CD4-positive, alpha-beta T cell (primary cell): ENCODE measurements around the gene TLX2. TPM values are rescaled to one million over a fixed set of nuclear protein-coding genes. Genes with fewer than 3 reads are reported as not detected.

Source experiments
- ATAC-seq: fragments of 200-7000 bp; cut with Tn5 transposase; one replicate; pipeline ENCODE4 v1.10.0; 2022; ENCODE audit warnings: mild to moderate bottlenecking; ENCODE audit not compliant: poor library complexity
- CTCF ChIA-PET: fragments of 350-600 bp; sonication (Branson Sonifier 250); formaldehyde crosslinking; loops from one replicate; lab custom pipeline; 2021; ENCODE audit warnings: antibody characterized with exemption, inconsistent platforms; lab: Charles Lee
- POLR2A ChIA-PET: fragments of 350-600 bp; sonication (Branson Sonifier 250); formaldehyde crosslinking; loops from one replicate; lab custom pipeline; 2021; ENCODE audit warnings: antibody characterized with exemption, inconsistent platforms; lab: Charles Lee
- DNase-seq, 14 experiments: peaks; one replicate each; pipeline ENCODE4 v3.0.0-alpha.2; 2013 to 2020; ENCODE audit warnings: mixed read lengths in 2 of 14
- H3K27ac ChIP-seq, 2 donors: one replicate each; pipeline versions ENCODE4 v1.5.1 to v1.7.0; 2013; ENCODE audit warnings: low read length in 2 of 2, low read depth in 1 of 2, mild to moderate bottlenecking in 1 of 2
- H3K27me3 ChIP-seq, 2 experiments: 1 replicate in 1 of 2; 2 replicates in 1 of 2; pipeline versions ENCODE4 v1.6.1 to v1.7.0; 2013; ENCODE audit warnings: low read length in 2 of 2, control low read depth in 1 of 2, mild to moderate bottlenecking in 1 of 2, moderate library complexity in 1 of 2; ENCODE audit not compliant: insufficient read depth in 2 of 2, control insufficient read depth in 1 of 2
- H3K36me3 ChIP-seq: one replicate; pipeline ENCODE4 v1.6.1; 2013; ENCODE audit warnings: low read length, control low read depth; ENCODE audit not compliant: insufficient read depth
- H3K4me1 ChIP-seq: one replicate; pipeline ENCODE4 v1.6.1; 2013; ENCODE audit warnings: low read length, control low read depth; ENCODE audit not compliant: insufficient read depth
- H3K4me3 ChIP-seq: one replicate; pipeline ENCODE4 v1.5.1; 2013; ENCODE audit warnings: mild to moderate bottlenecking, low read length, moderate library complexity
- H3K9me3 ChIP-seq, 2 experiments: 1 replicate in 1 of 2; 2 replicates in 1 of 2; pipeline versions ENCODE4 v1.6.1 to v1.7.0; 2013; ENCODE audit warnings: low read length in 2 of 2, mild to moderate bottlenecking in 2 of 2, control low read depth in 1 of 2, moderate library complexity in 1 of 2; ENCODE audit not compliant: control insufficient read depth in 1 of 2, insufficient read depth in 1 of 2
- H3K27ac Mint-ChIP-seq: one replicate; pipeline ENCODE4 v1.8.0; 2020; ENCODE audit warnings: mixed read lengths
- H3K27me3 Mint-ChIP-seq: one replicate; pipeline ENCODE4 v1.8.0; 2021; ENCODE audit warnings: mixed read lengths
- H3K36me3 Mint-ChIP-seq: one replicate; pipeline ENCODE4 v1.8.0; 2021; ENCODE audit warnings: low read depth, mixed read lengths
- H3K4me1 Mint-ChIP-seq: one replicate; pipeline ENCODE4 v1.8.0; 2021; ENCODE audit warnings: low read depth, mixed read lengths
- H3K4me3 Mint-ChIP-seq: one replicate; pipeline ENCODE4 v1.8.0; 2020; ENCODE audit warnings: mild to moderate bottlenecking, mixed read lengths
- H3K9me3 Mint-ChIP-seq: one replicate; pipeline ENCODE4 v1.8.0; 2020; ENCODE audit warnings: mixed read lengths
- CTCF ChIP-seq: fragments of 200-600 bp; IDR thresholded peaks from one replicate; pipeline ENCODE4 v1.8.0; 2022; ENCODE audit warnings: antibody characterized with exemption, mild to moderate bottlenecking
- intact Hi-C, 2 experiments: fragments of 100-400 bp; cut with DNase I in 1 of 2; cut with micrococcal nuclease in 1 of 2; formaldehyde crosslinking; loops; one replicate each; pipeline versions ENCODE4 v1.15.1 to v1.9.0; 2023 to 2025; cut with DNase I, micrococcal nuclease
- total RNA-seq, 174 experiments: library from RNA in 2 of 174; stranded (reverse) in 2 of 174; gene quantifications; one replicate each; pipeline ENCODE4 v1.2.3 and lab custom pipeline; 2021 to 2026

The TLX2 gene
- total RNA-seq, 2 experiments from 2014 or later = 0.14 to 0.30 TPM

- Histone ChIP-seq H3K4me1 (peaks cover 14% of the 10 kb centered on the region), H3K9me3 (peaks cover 0 to 7% of the 10 kb centered on the region in 2 experiments), H3K4me3 (no peak overlapping the region), H3K27me3 (peaks cover 28 to 35% of the 10 kb centered on the region in 2 experiments), H3K36me3 (no peaks in the 10 kb centered on the region), H3K27ac (no peak overlapping the region)
- no peaks in the 10 kb centered on the region for H3K9me3 Mint-ChIP-seq
- peaks cover 6% of the 10 kb centered on the region for H3K4me1 Mint-ChIP-seq
- H3K4me3 Mint-ChIP-seq = no peak overlapping the region
- H3K36me3 Mint-ChIP-seq = no peaks in the 10 kb centered on the region
- no peak overlapping the region for H3K27ac Mint-ChIP-seq
- ATAC-seq = no peak
- CTCF ChIA-PET = interaction anchor here (0.9 kb wide), 1 partner anchor 61 kb away, joined by 4 read pairs; the partner anchor contains the start of genes CCDC142 and TTC31
- intact Hi-C loops = no loop called here
- peak; percentile 21 for TF ChIP-seq CTCF
- peaks cover 69% of the 10 kb centered on the region for H3K27me3 Mint-ChIP-seq
- peak in 4 of 14 experiments; percentile 21 to 41 (median 34) for DNase-seq
- POLR2A ChIA-PET = no interaction called here
These were observed 30.4 kb downstream of the TLX2 start for GRCh38 chr2:74544634-74545033.

- POLR2A ChIA-PET = no interaction called here
- peaks cover 0 to 8% of the 10 kb centered on the region in 2 experiments for H3K9me3 ChIP-seq
- ATAC-seq (no peak), DNase-seq (no peak)
- no peaks in the 10 kb centered on the region for H3K36me3 ChIP-seq
- CTCF ChIA-PET = no interaction called here
- H3K4me1 Mint-ChIP-seq = peaks cover 6% of the 10 kb centered on the region
- peaks cover 76% of the 10 kb centered on the region for H3K27me3 Mint-ChIP-seq
- peaks cover 16% of the 10 kb centered on the region for H3K4me1 ChIP-seq
- H3K4me3 Mint-ChIP-seq = no peak overlapping the region
- no peaks in the 10 kb centered on the region for H3K9me3 Mint-ChIP-seq
- intact Hi-C loops = no loop called here
- TF ChIP-seq CTCF = no peak
- no peak overlapping the region for H3K27ac ChIP-seq
- no peaks in the 10 kb centered on the region for H3K36me3 Mint-ChIP-seq
- no peak overlapping the region for H3K4me3 ChIP-seq
- peaks cover 31 to 32% of the 10 kb centered on the region in 2 experiments for H3K27me3 ChIP-seq
- H3K27ac Mint-ChIP-seq = no peak overlapping the region
These were observed 31.8 kb downstream of the TLX2 start for GRCh38 chr2:74546004-74546403.

GRCh38 chr2:74548285-74548899, 34.1 kb downstream of the TLX2 start:
- H3K27ac ChIP-seq = no peak overlapping the region
- intact Hi-C loops = no loop called here
- TF ChIP-seq CTCF = no peak
- peaks cover 0 to 8% of the 10 kb centered on the region in 2 experiments for H3K9me3 ChIP-seq
- peaks cover 11% of the 10 kb centered on the region for H3K4me1 Mint-ChIP-seq
- peaks cover 27 to 32% of the 10 kb centered on the region in 2 experiments for H3K27me3 ChIP-seq
- peak overlapping the region; percentile 45 for H3K4me3 Mint-ChIP-seq
- no peak overlapping the region for H3K4me3 ChIP-seq
- no peaks in the 10 kb centered on the region for H3K36me3 Mint-ChIP-seq
- ATAC-seq (no peak), DNase-seq (no peak)
- POLR2A ChIA-PET = interaction anchor here (0.7 kb wide), 1 partner anchor 36 kb away, joined by 3 read pairs; no protein-coding TSS in a partner anchor
- peaks cover 18% of the 10 kb centered on the region for H3K4me1 ChIP-seq
- CTCF ChIA-PET = no interaction called here
- H3K9me3 Mint-ChIP-seq = no peaks in the 10 kb centered on the region
- H3K27me3 Mint-ChIP-seq = peaks cover 69% of the 10 kb centered on the region
- H3K36me3 ChIP-seq = no peaks in the 10 kb centered on the region
- H3K27ac Mint-ChIP-seq = no peak overlapping the region
